GF-D8 (cell line): ENCODE data around the gene UBAC2.
"Not testable (repeated sequence)": the region's sequence is repeated elsewhere in the genome, so short reads cannot be mapped to it uniquely, and the experiment has no call there.

Source experiments
- DNase-seq: peaks from one replicate; lab custom pipeline; 2025; lab: John Stamatoyannopoulos, UW

Gene UBAC2

DNA sequence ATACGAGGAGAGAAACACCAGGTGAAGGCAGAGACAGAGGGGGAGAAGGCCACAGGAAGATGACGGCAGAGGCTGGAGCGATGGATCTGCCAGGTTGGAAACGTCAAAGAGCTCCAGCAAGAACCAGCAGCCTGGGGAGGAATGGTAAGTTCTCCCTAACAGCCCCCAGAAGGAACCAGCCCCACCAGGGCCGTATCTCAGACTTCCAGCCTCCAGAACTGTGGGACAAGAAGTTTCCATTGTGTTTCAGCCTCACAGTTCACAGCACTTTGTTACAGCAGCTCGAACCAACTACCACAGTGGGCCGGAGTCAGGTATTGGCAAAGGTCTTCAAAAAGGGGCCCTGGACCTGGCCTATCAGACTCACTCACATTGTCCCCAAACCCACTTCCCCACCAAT lies 195.8 kb downstream of the UBAC2 start:
- DNase-seq = no peak

DNA sequence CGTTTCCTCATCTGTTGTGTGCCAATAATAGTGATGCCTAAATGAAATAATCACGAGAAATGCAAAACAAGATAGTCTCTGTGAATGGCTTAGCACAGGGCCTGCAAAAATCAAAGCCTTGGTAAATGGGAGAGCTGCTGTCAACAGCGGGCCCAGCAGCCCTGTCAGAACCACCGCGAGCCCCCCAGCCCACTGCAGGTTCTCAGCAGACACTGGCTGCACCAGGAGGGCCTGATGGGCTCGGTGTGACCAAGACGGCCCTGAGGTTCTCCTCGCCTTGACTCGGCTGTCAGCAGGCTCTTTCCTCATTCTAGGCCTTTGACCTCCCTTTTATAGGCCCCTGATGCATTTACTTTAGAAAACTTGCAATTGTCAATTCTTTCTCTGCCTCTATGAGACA lies 197.4 kb downstream of the UBAC2 start:
- no peak for DNase-seq

DNA sequence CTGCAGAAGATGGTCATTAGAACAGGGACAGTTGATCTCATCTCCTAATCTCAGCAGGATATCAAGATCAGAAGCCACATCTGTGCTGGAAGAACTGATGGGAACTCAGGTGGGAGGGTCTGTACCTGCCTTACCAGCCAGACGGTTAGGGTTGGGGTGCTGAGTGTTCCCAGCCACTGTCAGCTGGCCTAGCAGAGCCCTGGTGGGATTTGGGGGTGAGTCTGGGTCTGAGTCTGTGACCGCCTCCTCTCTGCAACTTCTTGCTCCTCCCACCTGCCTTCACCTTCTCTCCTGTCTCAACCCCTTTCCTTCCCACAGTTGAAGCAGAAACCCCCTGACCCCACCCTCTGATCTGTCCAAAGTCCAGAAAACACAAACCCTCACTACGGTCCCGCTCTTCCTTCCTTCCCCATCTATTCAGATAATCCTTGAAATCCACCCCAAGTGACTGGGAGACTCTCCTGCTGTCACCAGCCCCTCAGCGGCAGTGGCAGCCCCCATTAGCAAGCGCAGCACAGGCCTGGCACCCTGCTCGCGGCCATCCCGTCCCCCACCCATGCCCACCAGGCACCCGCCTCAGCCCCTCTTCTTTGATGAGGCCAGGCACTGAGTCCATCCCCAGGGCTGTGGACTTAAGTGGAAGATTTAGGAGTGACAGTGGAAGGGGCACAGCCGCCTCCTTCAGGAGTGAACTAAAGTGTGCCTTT lies 198.4 kb downstream of the UBAC2 start:
- no peak for DNase-seq

DNA sequence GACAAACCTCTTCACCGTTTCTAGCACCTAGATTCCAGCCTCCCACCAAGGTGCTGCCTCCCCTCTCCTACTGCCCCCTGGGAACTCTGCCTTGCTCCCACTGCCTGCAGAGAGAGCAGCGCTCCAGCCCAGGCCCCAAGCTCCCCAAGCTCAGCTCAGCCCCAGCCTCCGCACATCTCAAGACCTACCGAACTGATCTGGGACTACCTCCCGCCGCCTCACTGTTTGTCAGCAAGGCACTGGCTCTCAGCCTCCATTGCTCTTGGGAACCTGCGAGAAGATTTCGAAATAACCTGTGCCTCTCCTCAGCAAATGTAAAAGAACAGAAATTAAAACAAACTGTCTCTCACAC lies 198.9 kb downstream of the UBAC2 start:
- DNase-seq = no peak

DNA sequence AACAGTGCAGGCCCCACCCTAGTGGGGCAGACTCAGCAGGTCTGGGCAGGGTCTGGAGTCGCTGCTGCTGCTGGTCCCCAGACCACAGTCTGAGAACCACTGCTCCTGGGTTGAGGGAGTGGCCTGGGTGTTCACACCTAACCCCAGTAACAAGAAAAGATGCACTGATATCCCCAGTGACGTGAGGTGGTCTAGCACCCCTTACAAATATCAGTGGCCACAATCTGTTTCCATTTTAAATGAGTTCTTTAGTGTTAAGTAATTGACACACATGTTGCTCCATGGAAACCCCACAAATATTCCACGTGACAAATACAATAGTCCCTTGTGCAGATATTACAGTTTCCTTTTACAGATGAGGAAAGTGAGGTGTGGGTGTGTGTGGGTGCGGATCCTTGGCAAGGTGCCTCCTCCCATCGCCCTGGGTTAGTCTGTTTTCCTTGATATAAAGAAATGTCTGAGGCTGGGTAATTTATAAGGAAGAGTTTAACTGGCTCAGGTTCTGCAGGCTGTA lies 202.9 kb downstream of the UBAC2 start:
- no peak for DNase-seq

DNA sequence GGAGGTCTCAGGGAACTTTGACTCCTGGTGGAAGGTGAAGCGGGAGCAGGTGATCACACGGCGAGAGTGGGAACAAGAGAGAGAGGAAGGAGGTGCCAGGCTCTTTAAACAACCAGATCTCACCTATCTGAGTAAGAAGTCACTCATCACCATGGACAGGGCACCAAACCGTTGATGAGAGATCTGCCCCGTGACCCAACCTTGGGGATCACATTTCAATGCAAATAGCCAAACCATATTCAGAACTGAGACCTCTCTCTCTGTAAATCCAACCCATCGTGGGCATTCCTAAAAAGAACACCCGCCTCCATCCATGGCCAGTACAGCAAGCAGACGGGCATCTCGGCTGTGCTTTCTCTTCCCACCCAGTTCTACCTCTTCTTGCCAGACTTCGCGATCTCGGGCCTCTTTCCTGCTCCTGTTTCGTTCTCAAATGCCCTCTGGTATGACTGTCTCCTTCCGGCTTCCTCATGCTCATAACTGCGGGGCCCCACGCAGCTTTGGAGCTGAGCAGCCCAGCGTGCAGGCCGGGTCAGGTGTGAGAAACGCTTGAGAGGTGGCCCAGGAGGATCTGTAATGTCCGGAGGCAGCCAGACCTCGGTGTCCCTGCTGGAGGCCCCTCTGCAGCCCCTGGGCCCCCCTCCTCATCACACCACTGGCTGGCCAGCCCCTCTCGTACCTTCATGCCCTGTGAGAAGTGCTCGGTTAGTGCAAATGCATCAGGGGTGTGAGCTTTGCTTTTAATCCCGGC lies 203.5 kb downstream of the UBAC2 start:
- DNase-seq = no peak

DNA sequence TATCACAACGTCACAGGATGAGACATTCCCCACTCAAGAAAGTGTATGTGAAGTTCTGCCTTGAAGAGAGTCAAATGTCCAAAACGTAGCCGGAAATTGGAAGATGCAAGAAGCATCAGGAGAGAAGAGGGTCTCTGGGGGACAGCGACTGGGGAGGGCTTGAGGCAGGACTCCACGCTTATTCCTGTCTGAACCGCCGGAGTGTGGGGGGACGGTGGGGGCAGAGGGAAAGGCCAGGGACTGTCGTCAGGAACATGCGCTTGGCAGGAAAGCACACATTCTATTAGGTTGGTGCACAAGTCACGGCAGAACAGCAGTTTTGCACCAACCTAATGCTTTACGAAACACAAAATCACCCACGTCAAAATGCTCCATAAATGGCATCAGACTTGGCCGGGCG lies 205.3 kb downstream of the UBAC2 start:
- no peak for DNase-seq

DNA sequence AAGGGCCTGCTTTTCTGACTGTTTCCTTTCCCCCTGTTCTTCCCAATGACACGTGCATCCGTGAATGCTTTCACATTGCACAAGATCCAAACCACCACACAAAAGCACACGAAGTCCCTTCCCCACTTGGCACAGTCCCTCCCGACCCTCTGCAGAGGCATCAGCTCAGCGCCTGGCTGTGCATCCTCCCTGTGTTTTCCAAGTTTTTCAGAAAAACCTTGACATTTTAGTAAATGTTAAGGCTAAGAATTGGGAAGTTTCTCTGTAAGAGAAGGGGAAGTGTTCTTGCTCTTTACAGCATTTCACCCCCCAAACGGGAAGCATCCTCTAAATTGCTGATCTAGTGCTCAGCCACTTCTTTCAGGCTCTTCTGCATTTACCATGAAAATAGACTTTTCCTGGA lies 206.1 kb downstream of the UBAC2 start:
- DNase-seq = peak; percentile 77

DNA sequence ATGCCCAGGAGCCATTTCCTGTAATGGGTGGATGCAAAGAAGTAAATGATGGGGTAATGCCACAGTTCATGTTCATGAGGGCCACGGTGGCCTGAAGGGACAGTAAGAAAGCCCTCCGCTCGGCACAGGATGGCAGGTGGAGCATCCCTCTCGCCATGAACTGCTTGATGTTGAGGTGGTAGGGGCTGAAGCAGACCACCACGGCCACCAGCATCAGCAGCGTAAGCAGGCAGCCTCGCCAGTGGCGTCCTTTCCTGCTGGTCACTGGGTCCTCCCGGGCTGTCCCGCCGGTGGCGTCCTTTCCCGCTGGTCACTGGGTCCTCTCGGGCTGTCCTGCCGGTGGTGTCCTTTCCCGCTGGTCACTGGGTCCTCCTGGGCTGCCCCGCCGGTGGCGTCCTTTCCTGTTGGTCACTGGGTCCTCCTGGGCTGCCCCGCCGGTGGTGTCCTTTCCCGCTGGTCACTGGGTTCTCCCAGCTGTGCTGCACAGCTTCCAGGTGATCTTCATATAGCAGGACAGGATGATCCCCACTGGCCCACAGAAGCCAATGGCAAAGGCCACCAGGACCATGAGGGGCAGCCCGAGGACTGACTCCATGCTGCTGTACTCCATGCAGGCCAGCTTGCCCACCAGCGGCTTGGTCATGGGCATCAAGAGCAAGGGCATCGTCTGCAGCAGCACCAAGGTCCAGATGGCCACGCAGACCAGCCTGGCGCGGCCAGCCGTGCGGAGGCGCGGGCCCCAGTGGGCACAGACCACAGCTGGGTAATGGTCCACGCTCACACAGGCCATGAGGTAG lies 207.4 kb downstream of the UBAC2 start:
- no peak for DNase-seq

DNA sequence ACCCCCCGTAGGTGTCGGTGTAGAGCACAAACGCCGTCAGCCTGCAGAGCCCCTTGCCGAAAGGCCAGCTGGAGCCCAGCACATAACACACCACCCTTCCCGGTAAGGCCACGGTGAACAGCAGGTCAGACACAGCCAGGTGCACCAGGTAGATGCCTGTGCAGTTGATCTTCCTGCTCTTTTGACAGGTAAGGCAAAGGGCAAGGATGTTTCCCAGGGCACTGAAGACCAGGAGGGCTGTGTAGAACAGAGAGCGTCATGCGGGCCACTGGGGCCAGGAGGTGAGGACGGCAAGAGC lies 208.0 kb downstream of the UBAC2 start:
- no peak for DNase-seq

DNA sequence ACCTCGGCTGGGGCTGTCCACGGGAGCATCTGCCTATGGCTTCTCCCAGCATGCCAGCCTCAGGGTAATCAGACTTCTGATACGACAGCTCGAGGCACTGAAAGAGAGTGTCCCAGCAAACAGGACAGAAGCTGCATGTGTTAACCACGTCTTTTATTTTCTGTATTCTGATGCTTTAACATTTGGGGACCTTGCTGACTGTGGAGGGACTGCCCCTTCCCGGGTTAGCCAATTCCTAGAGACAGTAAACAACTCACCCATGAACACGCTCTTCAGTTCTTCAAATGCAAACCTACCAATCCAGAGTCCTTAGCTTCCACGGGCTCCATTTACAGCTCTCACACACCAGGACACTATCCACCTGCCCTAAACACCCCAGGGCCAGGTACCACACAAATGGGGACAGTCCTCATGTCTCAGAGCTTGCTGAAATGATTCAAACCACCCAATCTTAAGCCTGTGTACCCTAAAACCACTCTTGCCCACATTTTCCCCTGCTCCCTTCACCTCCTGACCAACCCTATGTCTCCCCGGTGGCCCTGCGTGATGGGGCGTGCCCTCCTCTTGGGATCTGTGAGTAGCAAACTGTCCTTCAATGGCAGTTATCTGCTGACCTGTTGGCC lies 208.9 kb downstream of the UBAC2 start:
- not testable (repeated sequence) for DNase-seq

DNA sequence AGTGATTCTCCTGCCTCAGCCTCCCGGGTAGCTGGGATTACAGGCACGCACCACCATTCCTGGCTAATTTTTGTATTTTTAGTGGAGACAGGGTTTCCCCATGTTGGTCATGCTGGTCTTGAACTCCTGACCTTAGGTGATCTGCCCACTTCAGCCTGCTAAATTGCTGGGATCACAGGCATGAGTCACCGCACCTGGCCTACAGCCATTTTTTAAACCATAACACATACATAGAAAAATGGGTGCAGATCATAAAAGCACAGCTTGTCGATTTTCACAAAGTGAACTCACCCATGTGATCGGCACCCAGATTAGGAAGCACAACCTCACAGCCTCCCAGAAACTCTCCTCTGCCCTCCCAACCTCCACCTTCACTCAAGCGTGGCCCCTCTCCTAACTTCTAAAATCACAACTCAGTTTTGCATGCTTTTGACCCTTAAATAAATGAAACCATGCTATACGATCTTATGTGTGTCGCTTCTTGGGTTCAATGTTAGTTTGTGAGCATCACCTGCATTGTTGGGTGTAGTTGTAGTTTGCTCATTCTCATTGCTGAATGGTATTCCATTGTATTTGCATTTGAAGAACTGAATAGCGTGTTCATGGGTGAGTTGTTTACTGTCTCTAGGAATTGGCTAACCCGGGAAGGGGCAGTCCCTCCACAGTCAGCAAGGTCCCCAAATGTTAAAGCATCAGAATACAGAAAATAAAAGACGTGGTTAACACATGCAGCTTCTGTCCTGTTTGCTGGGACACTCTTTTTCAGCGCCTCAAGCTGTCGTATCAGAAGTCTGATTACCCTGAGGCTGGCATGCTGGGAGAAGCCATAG lies 210.2 kb downstream of the UBAC2 start:
- not testable (repeated sequence) for DNase-seq

DNA sequence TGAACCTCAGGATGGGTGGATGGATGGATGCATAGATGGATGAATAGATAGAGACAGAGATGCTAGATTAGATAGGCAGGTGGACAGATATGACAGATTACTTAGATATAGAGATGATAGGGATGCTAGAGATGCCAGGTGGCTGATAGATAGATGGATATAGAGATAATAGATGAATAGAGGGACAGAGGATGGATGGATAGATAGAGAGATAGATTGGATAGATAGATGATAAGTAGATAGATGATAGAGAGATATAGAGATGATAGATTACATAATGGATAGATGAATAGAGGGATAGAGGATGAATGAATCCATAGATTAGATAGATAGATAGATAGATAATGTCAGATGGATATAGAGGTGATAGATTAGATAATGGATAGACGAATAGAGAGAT lies 212.2 kb downstream of the UBAC2 start:
- no peak for DNase-seq

DNA sequence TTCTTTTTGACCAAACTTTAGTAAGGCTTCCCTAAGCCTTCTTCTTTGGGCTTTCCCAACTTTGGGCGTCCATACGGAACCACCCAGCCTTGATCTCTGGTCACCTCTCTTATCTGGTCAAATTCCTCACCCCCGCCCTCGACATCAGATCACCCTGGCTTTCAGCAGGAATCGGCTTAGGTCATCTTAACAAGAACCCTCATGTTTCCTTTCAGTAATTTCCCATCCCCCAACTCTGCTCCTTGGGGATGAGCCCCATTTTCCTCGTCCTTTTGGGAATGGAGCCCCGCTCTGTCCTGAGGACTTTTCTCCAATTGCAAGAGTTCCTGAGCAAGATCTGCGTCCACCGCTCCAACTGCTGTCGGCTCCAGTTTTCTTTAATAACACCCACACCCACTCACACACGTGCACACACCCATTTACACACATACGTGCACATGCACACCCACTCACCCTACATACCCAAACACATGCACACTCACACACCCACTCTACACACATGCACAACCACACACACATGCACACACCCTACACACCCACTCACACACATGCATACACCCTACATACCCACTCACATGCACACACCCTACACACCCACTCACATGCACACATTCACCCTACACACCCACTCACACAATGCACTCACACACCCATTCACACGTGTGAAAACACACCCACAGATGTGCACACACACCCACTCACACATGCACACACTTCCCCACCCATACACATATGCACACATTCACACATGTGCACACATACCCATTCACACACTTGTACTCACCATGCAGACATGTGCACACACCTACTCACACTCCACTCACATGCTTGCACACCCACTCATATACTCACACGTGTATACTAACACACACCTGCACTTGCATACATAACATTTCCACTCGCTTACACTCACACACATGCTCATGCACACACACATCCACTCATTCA lies 213.7 kb downstream of the UBAC2 start:
- DNase-seq = no peak

DNA sequence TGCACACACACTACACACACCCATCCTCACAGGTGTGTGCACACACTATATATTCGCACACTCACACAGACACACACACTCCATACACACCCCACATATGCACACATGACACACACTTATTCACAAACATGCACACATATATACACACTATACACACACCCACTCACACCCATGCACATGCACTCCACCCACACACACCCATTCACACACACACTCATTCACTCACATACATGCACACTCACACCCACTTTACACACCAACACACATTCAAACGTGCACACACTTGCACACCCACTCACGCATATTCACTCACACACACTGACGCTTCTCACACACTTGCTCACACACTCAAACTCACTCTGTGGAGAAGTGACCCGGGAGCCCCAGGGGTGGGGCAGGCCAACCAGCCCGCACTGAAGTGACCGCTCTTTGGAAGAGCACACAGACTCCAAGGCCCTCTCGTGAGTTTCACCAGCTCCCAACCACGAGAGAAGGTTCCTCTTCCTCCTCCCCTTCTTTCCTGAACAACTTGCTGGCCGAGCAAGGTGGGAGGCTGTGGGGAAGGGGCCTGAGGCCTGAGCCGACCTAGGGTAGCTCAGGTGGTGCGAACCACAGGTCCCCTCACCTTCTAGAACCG lies 214.5 kb downstream of the UBAC2 start:
- DNase-seq = no peak

DNA sequence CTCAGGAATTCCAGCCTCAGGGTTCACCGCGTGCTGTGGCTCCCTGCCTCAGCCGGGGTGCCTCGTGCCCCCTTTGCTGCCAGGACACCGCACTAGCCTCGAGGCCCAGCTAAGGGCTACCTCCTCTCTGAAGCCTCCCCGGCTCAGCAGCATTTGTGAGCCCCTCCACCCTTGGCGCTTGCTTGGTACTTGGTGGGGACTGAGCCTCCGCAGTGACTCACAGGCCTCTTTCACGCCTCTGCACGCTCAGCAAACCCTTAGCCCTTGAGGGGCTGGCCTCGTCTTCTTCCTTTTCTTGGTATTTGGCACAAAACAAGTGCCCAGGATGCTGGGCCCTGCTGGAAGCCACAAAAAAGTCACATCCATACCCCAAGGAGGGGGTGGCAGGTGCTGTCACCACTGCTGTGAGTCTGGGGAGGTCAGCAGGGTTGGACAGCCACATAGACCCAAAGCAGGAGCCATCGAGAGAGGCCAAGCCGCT lies 215.2 kb downstream of the UBAC2 start:
- DNase-seq = no peak

DNA sequence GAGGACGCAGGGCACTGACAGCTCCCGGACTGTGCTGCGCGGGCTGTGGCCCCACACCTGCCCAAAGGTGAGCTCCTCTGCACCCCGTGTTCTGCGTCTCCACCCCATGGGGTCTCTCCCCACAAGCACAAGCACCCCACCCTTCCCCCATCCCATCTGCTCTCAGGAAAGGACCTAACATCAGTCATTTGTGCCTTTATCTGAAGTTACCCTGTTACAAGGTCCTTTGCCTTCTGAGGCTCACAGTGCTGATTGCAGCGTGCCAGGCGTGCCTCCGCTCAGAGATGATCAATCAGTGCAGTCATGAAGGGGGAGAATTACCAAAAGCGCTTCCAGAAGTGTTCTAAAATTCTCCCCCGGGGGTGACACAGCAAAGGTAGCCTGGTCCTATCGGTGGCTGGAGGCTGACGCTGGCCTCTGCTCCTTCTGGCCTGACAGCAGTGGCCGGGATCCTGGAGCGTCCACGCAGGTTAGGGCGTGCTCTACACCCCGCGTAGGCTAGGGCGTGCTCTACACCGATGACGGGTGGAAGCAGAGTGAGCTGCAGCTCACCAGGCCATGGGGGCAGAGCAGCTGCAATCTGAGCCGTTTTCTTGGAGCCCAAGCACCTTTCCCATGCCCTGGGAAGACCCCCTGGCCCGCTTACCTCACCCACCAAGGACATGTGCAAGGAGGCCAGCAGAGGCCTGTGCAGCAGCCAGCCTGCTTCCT lies 215.9 kb downstream of the UBAC2 start:
- no peak for DNase-seq

DNA sequence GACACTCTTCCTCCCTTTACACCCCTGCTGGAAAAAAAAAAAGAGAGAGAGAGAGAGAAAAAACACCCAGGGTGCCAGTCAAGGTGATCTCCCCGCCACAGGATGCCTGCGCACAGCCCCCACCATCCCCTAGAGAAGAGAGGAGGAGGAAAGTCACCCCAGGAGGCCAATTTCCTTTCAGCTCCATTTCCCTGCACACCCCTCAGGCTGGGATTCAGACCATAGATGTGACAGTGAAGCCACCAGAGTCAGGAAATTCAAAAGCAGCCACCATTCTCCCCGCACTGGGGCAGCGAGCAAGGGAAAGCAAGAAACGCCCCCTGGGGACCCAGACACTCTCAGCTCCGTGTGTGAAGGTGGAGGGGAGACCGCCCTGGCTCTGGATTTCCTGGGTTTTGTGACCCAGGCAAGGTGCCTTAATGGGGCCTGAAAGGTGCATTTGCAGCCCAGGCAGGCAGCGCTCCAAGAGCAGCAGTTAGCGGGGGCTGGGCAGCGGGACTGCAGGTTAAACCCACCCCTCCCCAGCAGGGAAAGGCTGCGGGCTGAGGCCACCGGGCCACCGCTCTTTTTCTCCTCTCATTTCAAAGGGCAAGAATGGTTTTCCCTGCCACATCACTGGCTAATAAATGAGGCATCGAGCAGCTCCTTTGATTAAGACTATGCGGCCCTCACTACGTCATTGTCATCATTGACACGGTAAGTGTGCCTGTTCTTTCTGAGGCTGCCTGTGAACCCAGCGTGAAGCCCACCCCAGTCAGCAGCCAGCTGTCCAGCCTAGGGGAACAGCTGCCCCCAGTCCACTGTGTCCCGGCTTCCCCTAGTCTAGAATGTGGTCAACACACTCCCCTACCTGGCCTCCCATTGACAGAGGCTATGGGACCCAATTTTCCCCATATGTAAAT lies 216.8 kb downstream of the UBAC2 start:
- no peak for DNase-seq
